Naive B cell (primary cell): ENCODE measurements around the gene PCDHA1. TPM values are rescaled to one million over a fixed set of nuclear protein-coding genes. Genes with fewer than 3 reads are reported as not detected.

Experiments
- ATAC-seq, 2 donors: fragments of 150-1000 bp; cut with Tn5 transposase; 2 replicates each; pipeline ENCODE4 v1.10.0; 2021; ENCODE audit warnings: low read depth in 2 of 2, mild to moderate bottlenecking in 2 of 2, moderate library complexity in 2 of 2
- DNase-seq: peaks from one replicate; pipeline ENCODE4 v3.0.0; 2022
- H3K27ac Mint-ChIP-seq, 6 donors: one replicate each; pipeline ENCODE4 v1.8.0; 2020 to 2022; ENCODE audit warnings: mild to moderate bottlenecking in 6 of 6, mixed read lengths in 6 of 6, moderate library complexity in 5 of 6, inconsistent platforms in 2 of 6
- H3K27me3 Mint-ChIP-seq, 3 donors: one replicate each; pipeline ENCODE4 v1.8.0; 2021 to 2022; ENCODE audit warnings: mixed read lengths in 3 of 3, mild to moderate bottlenecking in 1 of 3
- H3K36me3 Mint-ChIP-seq, 2 donors: one replicate each; pipeline ENCODE4 v1.8.0; 2020 to 2022; ENCODE audit warnings: mixed read lengths in 2 of 2, inconsistent platforms in 1 of 2, mild to moderate bottlenecking in 1 of 2
- H3K4me1 Mint-ChIP-seq, 3 donors: one replicate each; pipeline ENCODE4 v1.8.0; 2020 to 2022; ENCODE audit warnings: mixed read lengths in 3 of 3, inconsistent platforms in 1 of 3, mild to moderate bottlenecking in 1 of 3, moderate library complexity in 1 of 3
- H3K4me3 Mint-ChIP-seq, 8 donors: one replicate each; pipeline ENCODE4 v1.8.0; 2020 to 2022; ENCODE audit warnings: mild to moderate bottlenecking in 8 of 8, mixed read lengths in 8 of 8, moderate library complexity in 8 of 8, inconsistent platforms in 2 of 8
- H3K9me3 Mint-ChIP-seq, 7 donors: one replicate each; pipeline ENCODE4 v1.8.0; 2020 to 2022; ENCODE audit warnings: mixed read lengths in 7 of 7, mild to moderate bottlenecking in 5 of 7, inconsistent platforms in 2 of 7, moderate library complexity in 1 of 7
- polyA plus RNA-seq, 6 donors: library from polyadenylated mRNA; unstranded; fragments of 300-500 nt; fragmentation: Illumina TruSeq; gene quantifications; one replicate each; pipeline ENCODE4 v1.2.3, GENCODE V29; 2021; ENCODE audit warnings: low read depth in 6 of 6

Gene PCDHA1
- polyA plus RNA-seq, 6 donors from 2014 or later, result not detected

DNA sequence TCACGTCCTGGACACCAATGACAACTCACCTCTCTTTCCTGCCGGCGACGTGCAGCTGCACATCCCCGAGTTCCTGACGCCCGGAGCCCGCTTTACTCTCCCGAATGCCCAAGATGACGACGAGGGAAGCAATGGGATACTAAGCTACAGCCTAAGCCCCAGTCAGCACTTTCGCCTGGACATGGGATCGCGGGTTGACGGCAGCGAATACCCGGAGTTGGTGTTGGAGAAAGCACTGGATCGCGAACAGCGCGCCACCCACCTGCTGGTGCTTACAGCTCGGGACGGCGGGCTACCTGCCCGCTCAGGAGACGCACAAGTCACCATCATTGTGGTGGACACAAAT, 141.3 kb downstream of the PCDHA1 start:
- peaks cover 0 to 14% (median 0%) of the 10 kb centered on the region in 3 donors for H3K4me1 Mint-ChIP-seq
- DNase-seq (no peak), ATAC-seq (no peak)
- peaks cover 0 to 30% (median 10%) of the 10 kb centered on the region in 7 donors for H3K9me3 Mint-ChIP-seq
- no peaks in the 10 kb centered on the region for H3K36me3 Mint-ChIP-seq
- H3K4me3 Mint-ChIP-seq, result peak overlapping the region in 5 of 8 donors; percentile 33 to 85 (median 77)
- H3K27me3 Mint-ChIP-seq, result peaks cover 27 to 58% (median 46%) of the 10 kb centered on the region in 3 donors
- no peak overlapping the region for H3K27ac Mint-ChIP-seq

DNA sequence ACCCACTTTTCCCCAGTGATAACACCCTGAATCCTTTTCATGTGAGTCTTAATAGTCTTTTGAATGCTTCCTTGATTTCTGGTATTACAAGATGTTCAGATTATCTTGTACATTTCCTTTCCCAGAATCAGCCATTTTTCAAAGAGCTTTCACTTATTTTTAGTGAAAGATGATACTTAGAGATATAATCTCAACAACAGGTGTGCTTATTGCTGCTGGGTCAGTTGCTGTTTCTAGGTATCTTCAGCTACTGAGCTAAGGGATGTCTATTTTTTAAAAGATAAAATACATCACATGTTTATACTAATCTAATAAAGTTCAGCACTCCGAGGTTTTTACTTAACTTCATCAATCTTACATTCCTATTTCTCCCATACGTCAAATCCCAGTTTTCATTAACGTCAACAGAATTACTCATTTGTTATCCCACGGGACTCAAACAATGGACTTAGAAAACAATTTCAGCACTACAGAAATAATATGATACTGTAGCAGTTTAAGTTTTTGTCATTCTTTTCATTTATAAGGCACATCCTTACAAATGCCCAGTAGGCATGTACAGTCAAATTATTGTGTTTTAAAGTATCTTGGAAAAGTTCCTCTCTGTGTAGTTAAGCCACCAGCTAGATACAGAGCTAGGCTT, 149.1 kb downstream of the PCDHA1 start:
- Mint-ChIP-seq H3K36me3 (no peaks in the 10 kb centered on the region), H3K4me3 (no peak overlapping the region), H3K9me3 (no peaks in the 10 kb centered on the region), H3K27me3 (no peaks in the 10 kb centered on the region), H3K4me1 (no peaks in the 10 kb centered on the region), H3K27ac (no peak overlapping the region)
- ATAC-seq, result no peak
- DNase-seq, result no peak

DNA sequence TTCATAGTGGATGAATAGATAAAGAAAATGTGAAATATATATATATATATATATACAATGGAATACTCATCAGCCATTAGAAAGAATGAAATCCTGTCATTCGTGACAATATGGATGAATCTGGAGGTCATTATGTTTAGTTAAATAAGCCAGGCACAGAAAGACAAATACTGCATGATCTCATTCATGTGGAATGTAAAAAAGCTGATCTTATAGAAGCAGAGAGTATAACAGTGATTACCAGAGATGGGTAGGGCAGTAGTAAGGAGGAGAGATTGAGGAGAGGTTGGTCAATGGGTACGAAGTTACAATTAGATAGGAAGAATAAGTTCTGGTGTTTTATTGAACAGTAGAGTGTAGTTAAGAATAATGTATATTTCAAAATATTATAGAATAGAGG, 160.6 kb downstream of the PCDHA1 start:
- no peak for DNase-seq
- no peak for ATAC-seq
- Mint-ChIP-seq H3K9me3 (peaks cover 11 to 33% (median 17%) of the 10 kb centered on the region in 7 donors), H3K27me3 (peaks cover 0 to 3% (median 0%) of the 10 kb centered on the region in 3 donors), H3K4me1 (no peaks in the 10 kb centered on the region), H3K27ac (no peak overlapping the region), H3K4me3 (no peak overlapping the region), H3K36me3 (no peaks in the 10 kb centered on the region)

DNA sequence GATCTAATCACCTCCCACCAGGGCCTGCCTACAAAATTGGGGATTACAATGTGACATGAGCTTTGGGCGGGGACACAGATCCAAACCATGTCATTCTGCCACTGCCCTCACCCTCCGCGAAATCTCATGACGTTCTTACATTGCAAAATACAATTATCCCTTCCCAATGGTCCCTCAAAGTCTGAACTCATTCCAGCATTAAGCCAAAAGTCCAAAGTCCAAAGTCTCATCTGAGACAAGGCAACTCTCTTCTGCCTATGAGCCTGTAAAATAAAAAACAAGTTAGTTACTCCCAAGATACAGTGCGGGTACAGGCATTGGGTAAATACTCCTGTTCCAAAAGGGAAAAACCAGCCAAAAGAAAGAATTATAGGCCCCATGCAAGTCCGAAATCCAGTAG, 165.7 kb downstream of the PCDHA1 start:
- Mint-ChIP-seq H3K27me3 (peaks cover 7 to 8% (median 7%) of the 10 kb centered on the region in 3 donors), H3K4me1 (no peaks in the 10 kb centered on the region), H3K27ac (no peak overlapping the region), H3K9me3 (peaks cover 2 to 15% (median 9%) of the 10 kb centered on the region in 7 donors), H3K4me3 (no peak overlapping the region), H3K36me3 (peaks cover 0 to 9% of the 10 kb centered on the region in 2 donors)
- ATAC-seq (no peak), DNase-seq (no peak)

DNA sequence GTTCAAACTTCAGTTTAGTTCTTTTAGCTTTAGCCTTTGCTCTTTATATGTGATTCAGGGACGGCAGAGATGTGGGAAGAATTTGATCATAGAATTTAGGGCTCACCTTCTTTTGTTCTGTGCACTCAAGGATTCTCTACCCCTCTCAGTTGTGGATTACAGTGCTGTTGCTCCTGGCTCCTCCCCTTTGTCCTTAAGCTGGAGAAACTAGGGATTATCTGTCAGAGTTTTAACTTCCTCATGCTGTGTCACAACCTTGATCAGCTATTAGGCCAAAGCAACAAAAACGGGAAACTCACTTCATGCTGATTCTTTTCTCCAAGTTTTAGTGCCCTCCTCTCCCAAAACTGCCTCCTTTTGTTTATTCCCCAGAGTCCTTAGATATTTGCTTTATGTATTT, 167.3 kb downstream of the PCDHA1 start:
- H3K9me3 Mint-ChIP-seq, result peaks cover 0 to 15% (median 9%) of the 10 kb centered on the region in 7 donors
- peaks cover 0 to 9% of the 10 kb centered on the region in 2 donors for H3K36me3 Mint-ChIP-seq
- peak overlapping the region in 1 of 8 donors; percentile 73 for H3K4me3 Mint-ChIP-seq

DNA sequence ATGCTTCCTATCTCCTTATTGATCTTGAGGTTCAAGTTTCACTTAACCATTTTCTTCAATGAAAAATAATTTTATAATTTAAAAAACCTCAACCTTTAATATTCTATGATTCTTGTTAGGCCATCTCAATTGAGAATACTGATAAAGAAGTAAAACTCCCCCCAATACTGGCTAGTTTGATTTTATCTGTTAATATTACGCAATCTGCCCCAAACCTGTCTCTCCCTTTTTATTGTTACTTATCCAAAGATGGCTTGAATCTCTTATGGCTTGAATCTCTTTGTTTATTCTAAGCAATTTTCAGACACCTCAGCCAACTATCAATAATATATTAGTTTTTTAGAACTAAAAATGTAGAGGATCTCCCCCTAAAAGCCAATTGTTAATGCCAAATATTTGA, 176.2 kb downstream of the PCDHA1 start:
- Mint-ChIP-seq H3K27me3 (peaks cover 22 to 41% (median 35%) of the 10 kb centered on the region in 3 donors), H3K27ac (no peak overlapping the region), H3K4me3 (no peak overlapping the region), H3K4me1 (peaks cover 0 to 4% (median 0%) of the 10 kb centered on the region in 3 donors), H3K36me3 (no peaks in the 10 kb centered on the region), H3K9me3 (peaks cover 0 to 3% (median 0%) of the 10 kb centered on the region in 7 donors)
- DNase-seq (no peak), ATAC-seq (no peak)

More for the DNA sequence above, 167.3 kb downstream of the PCDHA1 start:
- Mint-ChIP-seq H3K27ac (no peak overlapping the region), H3K4me1 (no peaks in the 10 kb centered on the region), H3K27me3 (peaks cover 7 to 8% (median 7%) of the 10 kb centered on the region in 3 donors)
- DNase-seq (no peak), ATAC-seq (no peak)

DNA sequence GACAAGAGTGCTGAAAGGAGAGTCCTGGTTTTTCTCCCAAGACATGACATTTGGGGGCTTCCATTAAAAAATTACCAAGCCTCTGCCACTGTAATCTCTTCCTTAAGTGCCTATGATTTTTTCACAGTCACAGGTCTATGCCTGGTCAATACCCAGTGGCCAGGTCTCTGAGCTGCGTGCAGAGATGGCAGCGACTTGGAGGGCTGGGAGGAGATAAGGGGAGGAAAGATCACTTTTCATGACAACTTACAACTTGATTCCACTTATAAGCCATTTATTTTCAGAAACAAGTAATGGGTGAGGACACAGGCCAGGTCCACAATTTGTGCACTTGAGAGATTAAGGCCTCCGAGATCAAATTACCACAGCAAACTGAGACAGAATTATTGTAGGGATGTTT, 178.4 kb downstream of the PCDHA1 start:
- ATAC-seq (no peak), DNase-seq (no peak)
- Mint-ChIP-seq H3K27me3 (peaks cover 36 to 54% (median 47%) of the 10 kb centered on the region in 3 donors), H3K27ac (peak overlapping the region in 1 of 6 donors; percentile 26), H3K9me3 (peaks cover 0 to 5% (median 0%) of the 10 kb centered on the region in 7 donors), H3K4me1 (peaks cover 0 to 7% (median 0%) of the 10 kb centered on the region in 3 donors), H3K4me3 (no peak overlapping the region), H3K36me3 (no peaks in the 10 kb centered on the region)

DNA sequence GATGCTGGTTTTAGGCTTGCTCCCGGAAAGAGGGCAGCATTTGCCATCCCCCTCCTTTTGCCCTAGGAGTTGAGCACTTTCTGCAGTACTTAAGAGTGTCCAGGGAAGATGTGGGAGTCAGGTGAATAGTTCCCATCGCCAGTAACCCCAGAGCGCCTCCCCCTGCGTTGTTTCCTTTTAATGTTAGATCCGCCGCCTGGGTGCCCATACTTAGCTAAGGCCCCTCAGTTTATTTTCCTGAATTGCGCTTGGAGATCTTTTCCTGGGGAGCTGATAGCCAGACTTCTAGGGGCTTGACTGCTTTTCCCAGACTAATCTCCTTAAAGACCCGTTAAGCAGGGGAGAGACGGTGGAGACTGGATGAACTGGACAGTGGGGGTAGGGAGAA, 180.0 kb downstream of the PCDHA1 start:
- peaks cover 36 to 51% (median 47%) of the 10 kb centered on the region in 3 donors for H3K27me3 Mint-ChIP-seq
- no peak overlapping the region for H3K27ac Mint-ChIP-seq
- peaks cover 0 to 7% (median 0%) of the 10 kb centered on the region in 3 donors for H3K4me1 Mint-ChIP-seq
- H3K9me3 Mint-ChIP-seq, result peaks cover 0 to 5% (median 0%) of the 10 kb centered on the region in 7 donors
- peak overlapping the region in 3 of 8 donors; percentile 24 to 56 (median 26) for H3K4me3 Mint-ChIP-seq
- DNase-seq, result no peak
- ATAC-seq, result no peak
- no peaks in the 10 kb centered on the region for H3K36me3 Mint-ChIP-seq

DNA sequence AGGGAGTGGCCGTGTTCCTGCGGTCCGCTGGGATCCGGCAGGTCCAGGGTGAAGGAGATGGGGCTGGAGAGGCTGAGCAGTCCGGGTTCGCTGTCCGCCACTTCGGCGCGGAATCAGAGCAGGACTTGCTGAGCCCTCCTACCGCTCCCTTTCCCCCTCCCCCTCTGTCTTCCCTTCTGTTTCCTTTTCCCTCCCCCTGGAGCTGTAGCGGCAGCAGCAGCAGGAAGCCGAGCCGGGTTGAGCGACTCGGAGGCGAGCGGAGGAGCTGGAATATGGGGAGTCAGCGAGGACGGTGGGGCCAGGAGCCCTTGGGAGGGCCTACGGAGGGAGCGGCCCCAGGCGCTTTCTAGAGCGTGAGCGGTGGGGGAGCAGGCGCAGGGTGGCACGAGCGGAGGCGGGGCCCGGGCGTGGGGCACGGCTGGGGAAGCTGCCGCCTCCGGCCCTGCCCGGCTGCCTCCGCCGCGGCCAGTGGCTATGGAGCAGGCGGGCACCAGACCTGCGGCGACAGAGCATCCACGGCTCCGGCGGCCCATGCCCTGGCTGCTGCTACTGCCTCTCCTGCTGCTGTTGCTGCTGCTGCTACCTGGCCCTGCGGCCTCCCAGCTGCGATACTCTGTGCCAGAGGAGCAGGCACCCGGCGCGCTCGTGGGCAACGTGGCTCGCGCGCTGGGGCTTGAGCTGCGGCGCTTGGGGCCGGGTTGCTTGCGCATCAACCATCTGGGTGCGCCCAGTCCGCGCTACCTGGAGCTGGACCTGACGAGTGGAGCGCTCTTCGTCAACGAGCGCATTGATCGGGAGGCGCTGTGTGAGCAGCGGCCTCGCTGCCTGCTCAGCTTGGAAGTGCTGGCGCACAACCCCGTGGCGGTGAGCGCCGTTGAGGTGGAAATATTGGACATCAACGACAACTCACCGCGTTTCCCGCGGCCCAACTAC, 180.6 kb downstream of the PCDHA1 start, which contains the start of gene PCDHAC2:
Gene PCDHAC2, plus strand, starts transcription at position 184 of the 933 bp plus-strand sequence. Its CDS starts 291 bp downstream, at position 475.
- peaks cover 36 to 51% (median 47%) of the 10 kb centered on the region in 3 donors for H3K27me3 Mint-ChIP-seq
- ATAC-seq, result no peak

DNA sequence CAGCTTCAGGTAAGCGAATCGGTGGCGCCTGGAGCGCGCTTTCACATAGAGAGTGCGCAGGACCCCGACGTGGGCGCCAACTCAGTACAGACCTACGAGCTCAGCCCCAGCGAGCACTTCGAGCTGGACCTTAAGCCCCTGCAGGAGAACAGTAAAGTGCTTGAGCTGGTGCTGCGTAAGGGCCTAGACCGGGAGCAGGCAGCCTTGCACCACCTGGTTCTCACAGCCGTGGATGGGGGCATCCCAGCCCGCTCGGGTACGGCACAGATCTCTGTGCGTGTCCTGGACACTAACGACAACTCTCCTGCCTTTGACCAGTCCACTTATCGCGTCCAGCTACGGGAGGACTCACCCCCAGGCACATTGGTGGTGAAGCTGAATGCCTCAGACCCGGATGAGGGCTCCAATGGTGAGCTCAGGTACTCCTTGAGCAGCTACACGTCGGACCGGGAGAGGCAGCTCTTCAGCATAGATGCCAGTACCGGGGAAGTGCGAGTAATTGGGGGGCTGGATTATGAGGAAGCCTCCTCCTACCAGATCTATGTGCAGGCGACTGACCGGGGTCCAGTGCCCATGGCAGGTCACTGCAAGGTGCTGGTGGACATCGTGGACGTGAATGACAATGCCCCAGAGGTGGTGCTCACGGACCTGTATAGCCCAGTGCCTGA, 181.4 kb downstream of the PCDHA1 start:
- Mint-ChIP-seq H3K4me3 (peak overlapping the region in 2 of 8 donors; percentile 30 to 34), H3K36me3 (no peaks in the 10 kb centered on the region), H3K27me3 (peaks cover 36 to 48% (median 47%) of the 10 kb centered on the region in 3 donors)

More for the DNA sequence above, 180.6 kb downstream of the PCDHA1 start, which contains the start of gene PCDHAC2:
- H3K4me3 Mint-ChIP-seq, result peak within 1 kb of the TSS in 3 of 8 donors; percentile 24 to 56 (median 30)
- no peak within 1 kb of the TSS for H3K27ac Mint-ChIP-seq
- DNase-seq, result no peak
- peaks cover 0 to 5% (median 0%) of the 10 kb centered on the region in 7 donors for H3K9me3 Mint-ChIP-seq
- H3K4me1 Mint-ChIP-seq, result peaks cover 0 to 7% (median 0%) of the 10 kb centered on the region in 3 donors
- H3K36me3 Mint-ChIP-seq, result no peaks in the 10 kb centered on the region

DNA sequence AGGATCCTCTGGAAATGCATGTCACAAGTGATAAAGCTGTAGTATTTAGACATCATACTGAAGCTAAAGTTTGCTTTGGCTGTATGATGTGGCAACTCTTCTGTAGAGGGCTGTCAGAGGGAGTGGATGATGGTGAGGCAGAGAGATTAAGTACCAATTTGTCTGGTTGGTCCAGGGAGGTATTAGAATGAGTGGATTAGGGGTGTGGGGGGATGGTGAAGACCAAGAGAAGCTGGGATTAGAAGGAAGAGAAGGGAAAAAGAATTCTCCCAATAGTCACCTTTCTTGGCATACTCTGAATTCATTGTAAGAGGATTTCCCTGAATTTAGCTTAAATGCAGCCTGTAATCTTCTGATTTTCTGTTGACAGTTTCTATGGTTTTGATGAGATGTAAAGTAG, 183.9 kb downstream of the PCDHA1 start:
- Mint-ChIP-seq H3K9me3 (peaks cover 0 to 5% (median 0%) of the 10 kb centered on the region in 7 donors), H3K4me1 (peaks cover 0 to 7% (median 0%) of the 10 kb centered on the region in 3 donors), H3K27me3 (peaks cover 23 to 31% (median 28%) of the 10 kb centered on the region in 3 donors), H3K4me3 (no peak overlapping the region), H3K36me3 (no peaks in the 10 kb centered on the region), H3K27ac (no peak overlapping the region)
- no peak for ATAC-seq
- DNase-seq, result no peak

More for the DNA sequence above, 181.4 kb downstream of the PCDHA1 start:
- no peak for ATAC-seq
- Mint-ChIP-seq H3K4me1 (peaks cover 0 to 7% (median 0%) of the 10 kb centered on the region in 3 donors), H3K27ac (no peak overlapping the region), H3K9me3 (peaks cover 0 to 5% (median 0%) of the 10 kb centered on the region in 7 donors)
- no peak for DNase-seq

DNA sequence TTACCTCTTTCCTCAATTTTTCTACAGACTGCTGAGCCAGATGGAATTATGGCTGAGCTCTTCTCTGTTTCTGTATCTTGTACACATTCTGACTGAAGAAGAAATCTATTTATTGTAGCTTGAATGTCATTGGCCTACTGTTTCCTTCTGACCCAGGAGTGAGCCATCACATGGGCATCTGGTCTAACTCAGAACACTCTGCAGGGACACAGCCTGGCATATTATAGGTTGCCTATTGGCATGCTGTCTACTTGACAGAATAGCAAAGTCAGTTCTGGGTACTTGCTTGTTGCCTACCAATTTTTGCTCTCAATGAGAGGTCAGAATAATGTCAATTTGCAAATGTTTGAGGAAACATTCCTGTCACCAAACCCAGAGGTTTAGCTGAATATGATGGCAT, 187.6 kb downstream of the PCDHA1 start:
- no peak for DNase-seq
- peaks cover 9 to 15% (median 12%) of the 10 kb centered on the region in 3 donors for H3K27me3 Mint-ChIP-seq
- H3K27ac Mint-ChIP-seq, result no peak overlapping the region
- H3K4me3 Mint-ChIP-seq, result no peak overlapping the region
- ATAC-seq, result no peak
- peaks cover 0 to 4% (median 0%) of the 10 kb centered on the region in 7 donors for H3K9me3 Mint-ChIP-seq
- no peaks in the 10 kb centered on the region for H3K36me3 Mint-ChIP-seq
- no peaks in the 10 kb centered on the region for H3K4me1 Mint-ChIP-seq

DNA sequence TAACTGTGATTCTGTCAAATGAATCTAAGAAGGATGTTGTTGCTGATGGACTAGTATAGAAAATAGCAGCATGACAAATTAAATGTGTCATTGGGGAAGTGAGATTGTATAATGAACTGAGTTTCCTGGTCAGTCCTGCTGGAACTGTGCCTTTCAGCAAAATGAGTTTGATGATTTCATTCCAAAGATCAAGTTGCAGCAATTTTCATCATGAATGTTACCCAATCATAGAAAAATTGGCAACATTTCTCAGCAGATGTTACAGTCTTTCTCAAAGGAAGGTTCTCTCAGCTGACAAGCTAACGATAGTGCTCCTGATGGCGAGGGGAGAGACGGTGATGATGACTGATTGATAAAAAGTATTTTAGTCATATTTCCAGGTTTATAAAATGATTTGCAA, 191.1 kb downstream of the PCDHA1 start:
- no peak overlapping the region for H3K27ac Mint-ChIP-seq
- no peaks in the 10 kb centered on the region for H3K36me3 Mint-ChIP-seq
- ATAC-seq (no peak), DNase-seq (no peak)
- no peaks in the 10 kb centered on the region for H3K4me1 Mint-ChIP-seq
- peaks cover 0 to 4% (median 0%) of the 10 kb centered on the region in 7 donors for H3K9me3 Mint-ChIP-seq
- H3K4me3 Mint-ChIP-seq, result no peak overlapping the region
- peaks cover 8 to 12% (median 9%) of the 10 kb centered on the region in 3 donors for H3K27me3 Mint-ChIP-seq
